Activated T-cell treated with anti-CD3 and anti-CD28 coated beads, Interleukin-2, amount 50 U/mL, for 72 hours (primary cell): ENCODE data around the gene PTPRR. TPM values are rescaled to one million over a fixed set of nuclear protein-coding genes. Genes with fewer than 3 reads are reported as not detected.

ENCODE experiments used
- ATAC-seq, 2 donors: fragments of 150-1000 bp; cut with Tn5 transposase; replicated peaks in 1 of 2; 2 replicates each; pipeline ENCODE4 v1.10.0; 2021; ENCODE audit warnings: moderate library complexity in 2 of 2, mild to moderate bottlenecking in 1 of 2
- DNase-seq, 2 donors: peaks; one replicate each; pipeline ENCODE4 v3.0.0; 2021 to 2022; ENCODE audit warnings: mixed read lengths in 1 of 2
- H3K27ac Mint-ChIP-seq: one replicate; pipeline ENCODE4 v1.8.0; 2022; ENCODE audit warnings: mild to moderate bottlenecking, moderate library complexity, mixed read lengths
- H3K27me3 Mint-ChIP-seq: one replicate; pipeline ENCODE4 v1.8.0; 2022; ENCODE audit warnings: low read depth, mixed read lengths
- H3K36me3 Mint-ChIP-seq, 2 donors: one replicate each; pipeline ENCODE4 v1.8.0; 2022; ENCODE audit warnings: mixed read lengths in 2 of 2, mild to moderate bottlenecking in 1 of 2; ENCODE audit not compliant: insufficient read depth in 2 of 2
- H3K4me1 Mint-ChIP-seq: one replicate; pipeline ENCODE4 v1.8.0; 2022; ENCODE audit warnings: low read depth, mixed read lengths
- H3K4me3 Mint-ChIP-seq, 2 donors: one replicate each; pipeline ENCODE4 v1.8.0; 2022; ENCODE audit warnings: mild to moderate bottlenecking in 2 of 2, mixed read lengths in 2 of 2, moderate library complexity in 2 of 2
- H3K9me3 Mint-ChIP-seq, 2 donors: one replicate each; pipeline ENCODE4 v1.8.0; 2022; ENCODE audit warnings: mixed read lengths in 2 of 2
- total RNA-seq, 2 donors: library from RNA; stranded (reverse); gene quantifications; one replicate each; pipeline ENCODE4 v1.2.3, GENCODE V29; 2022

The PTPRR gene
- total RNA-seq, 2 donors from 2014 or later = not detected

GRCh38 chr12:70645494-70646317, 274.8 kb downstream of the PTPRR start:
- DNase-seq = no peak
- H3K4me3 Mint-ChIP-seq = no peak overlapping the region
- peaks cover 22% of the 10 kb centered on the region for H3K27me3 Mint-ChIP-seq

GRCh38 chr12:70644861-70645260, 275.7 kb downstream of the PTPRR start:
- no peak overlapping the region for H3K27ac Mint-ChIP-seq

More at GRCh38 chr12:70645494-70646317, 274.8 kb downstream of the PTPRR start:
- Mint-ChIP-seq H3K9me3 (no peaks in the 10 kb centered on the region), H3K4me1 (no peaks in the 10 kb centered on the region), H3K36me3 (no peaks in the 10 kb centered on the region), H3K27ac (no peak overlapping the region)
- ATAC-seq = peak in 1 of 2 donors; percentile 61

GRCh38 chr12:70643939-70644338, 276.6 kb downstream of the PTPRR start:
- Mint-ChIP-seq H3K4me1 (no peaks in the 10 kb centered on the region), H3K4me3 (no peak overlapping the region)

More at GRCh38 chr12:70644861-70645260, 275.7 kb downstream of the PTPRR start:
- Mint-ChIP-seq H3K4me1 (no peaks in the 10 kb centered on the region), H3K27me3 (peaks cover 22% of the 10 kb centered on the region), H3K36me3 (no peaks in the 10 kb centered on the region), H3K9me3 (no peaks in the 10 kb centered on the region), H3K4me3 (no peak overlapping the region)
- DNase-seq (no peak), ATAC-seq (no peak)

GRCh38 chr12:70641691-70642090, 278.8 kb downstream of the PTPRR start:
- no peak overlapping the region for H3K27ac Mint-ChIP-seq
- H3K4me1 Mint-ChIP-seq = no peaks in the 10 kb centered on the region
- H3K9me3 Mint-ChIP-seq = no peaks in the 10 kb centered on the region
- no peak overlapping the region for H3K4me3 Mint-ChIP-seq
- ATAC-seq (no peak), DNase-seq (no peak)
- peaks cover 16% of the 10 kb centered on the region for H3K27me3 Mint-ChIP-seq
- H3K36me3 Mint-ChIP-seq = no peaks in the 10 kb centered on the region

More at GRCh38 chr12:70643939-70644338, 276.6 kb downstream of the PTPRR start:
- no peak overlapping the region for H3K27ac Mint-ChIP-seq
- DNase-seq = no peak
- no peaks in the 10 kb centered on the region for H3K36me3 Mint-ChIP-seq
- no peaks in the 10 kb centered on the region for H3K9me3 Mint-ChIP-seq
- no peak for ATAC-seq
- H3K27me3 Mint-ChIP-seq = peaks cover 22% of the 10 kb centered on the region

DNA sequence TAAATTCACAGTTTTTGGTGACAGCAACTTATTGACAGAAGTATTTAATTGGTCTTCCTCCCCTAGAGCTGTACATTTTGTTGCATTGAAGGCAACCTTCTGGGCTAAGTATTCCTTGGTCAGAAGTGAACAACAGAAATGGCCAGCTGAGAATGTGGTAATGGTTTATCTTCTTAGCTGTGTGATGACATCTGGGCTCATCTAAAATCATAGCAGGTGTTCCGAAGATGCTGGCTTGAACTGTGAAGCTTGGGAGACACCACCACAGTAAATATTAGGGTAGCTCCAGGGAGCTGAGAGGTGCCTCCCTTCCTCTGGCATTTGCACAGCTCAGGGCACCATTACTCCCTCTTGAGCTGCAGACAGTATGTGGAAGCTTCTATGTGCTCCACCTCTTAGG, 279.6 kb downstream of the PTPRR start:
- Mint-ChIP-seq H3K4me3 (no peak overlapping the region), H3K9me3 (no peaks in the 10 kb centered on the region), H3K27ac (no peak overlapping the region), H3K4me1 (no peaks in the 10 kb centered on the region), H3K27me3 (peaks cover 15% of the 10 kb centered on the region), H3K36me3 (no peaks in the 10 kb centered on the region)
- ATAC-seq (no peak), DNase-seq (no peak)

DNA sequence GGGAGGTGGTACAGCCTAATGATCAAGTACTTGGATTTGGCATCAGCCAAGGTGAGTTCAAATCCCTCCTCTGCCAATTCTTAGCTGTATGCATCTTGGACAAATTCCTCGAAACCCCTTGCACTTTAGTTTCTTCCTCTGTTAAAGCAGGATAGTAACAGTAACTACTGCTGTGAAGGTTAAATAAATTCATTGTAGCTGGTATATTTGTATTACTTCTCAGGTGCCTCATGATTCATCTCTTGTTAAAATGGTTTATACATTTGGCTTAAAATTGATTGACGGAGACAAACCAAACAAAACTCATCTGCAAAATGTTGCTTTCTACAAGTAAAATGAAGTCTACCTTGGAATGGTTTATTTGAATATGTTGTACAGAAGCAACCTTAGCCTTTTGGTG, 281.0 kb downstream of the PTPRR start:
- H3K27me3 Mint-ChIP-seq = peaks cover 15% of the 10 kb centered on the region
- no peak for ATAC-seq
- no peak overlapping the region for H3K27ac Mint-ChIP-seq

GRCh38 chr12:70638639-70639360, 281.7 kb downstream of the PTPRR start:
- no peak for ATAC-seq

More for the DNA sequence above, 281.0 kb downstream of the PTPRR start:
- Mint-ChIP-seq H3K4me3 (no peak overlapping the region), H3K9me3 (no peaks in the 10 kb centered on the region), H3K36me3 (no peaks in the 10 kb centered on the region), H3K4me1 (no peaks in the 10 kb centered on the region)
- no peak for DNase-seq

DNA sequence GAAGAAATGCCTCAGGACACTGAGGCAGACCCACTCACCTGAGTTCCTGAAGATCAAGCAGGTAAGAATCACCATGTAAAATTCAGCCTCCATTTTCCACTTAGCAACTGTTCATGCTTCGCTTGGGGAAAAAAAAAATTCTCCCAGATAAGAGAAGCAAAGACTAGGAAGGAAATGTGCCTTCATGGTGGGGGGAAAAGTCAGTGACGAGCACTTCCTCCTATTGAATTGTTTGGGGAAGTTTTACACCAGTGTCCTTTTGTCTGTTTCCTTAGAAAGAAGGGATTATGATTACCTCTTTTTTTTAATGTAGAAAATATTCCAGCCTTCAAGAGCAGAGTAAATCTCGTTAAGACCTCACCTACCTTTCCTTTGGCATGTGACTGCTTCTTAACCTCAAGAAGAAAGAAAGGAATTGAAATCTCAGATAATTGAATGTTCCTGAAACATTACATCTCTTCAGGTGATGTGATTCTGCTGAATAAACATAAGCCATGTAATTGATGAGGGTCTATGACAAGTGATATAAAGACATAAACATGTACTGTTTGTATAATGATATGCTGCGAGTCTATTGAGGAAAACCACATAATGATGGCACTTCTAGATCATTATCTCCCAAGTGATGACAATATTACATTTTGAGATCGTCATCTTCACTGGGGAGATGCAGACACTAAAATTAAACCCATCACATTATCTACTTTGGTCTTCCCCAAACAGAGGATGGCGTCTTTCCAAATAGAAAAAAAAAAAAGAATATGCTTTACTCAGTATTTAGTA, 283.0 kb downstream of the PTPRR start, which contains the start of gene PTPRB:
PTPRB (minus strand) TSS at position 127 of the 783 bp plus-strand sequence; CDS start at position 93, 34 bp downstream.
- Mint-ChIP-seq H3K9me3 (no peaks in the 10 kb centered on the region), H3K4me3 (no peak within 1 kb of the TSS), H3K27me3 (peaks cover 15% of the 10 kb centered on the region), H3K4me1 (no peaks in the 10 kb centered on the region), H3K36me3 (no peaks in the 10 kb centered on the region), H3K27ac (no peak within 1 kb of the TSS)
- ATAC-seq (no peak), DNase-seq (no peak)

More at GRCh38 chr12:70638639-70639360, 281.7 kb downstream of the PTPRR start:
- H3K9me3 Mint-ChIP-seq = no peaks in the 10 kb centered on the region
- no peak for DNase-seq
- peaks cover 15% of the 10 kb centered on the region for H3K27me3 Mint-ChIP-seq
- no peaks in the 10 kb centered on the region for H3K36me3 Mint-ChIP-seq
- no peaks in the 10 kb centered on the region for H3K4me1 Mint-ChIP-seq
- no peak overlapping the region for H3K27ac Mint-ChIP-seq
- H3K4me3 Mint-ChIP-seq = no peak overlapping the region

GRCh38 chr12:70635755-70636154, 284.8 kb downstream of the PTPRR start:
- ATAC-seq (no peak), DNase-seq (no peak)
- no peak overlapping the region for H3K27ac Mint-ChIP-seq
- H3K27me3 Mint-ChIP-seq = no peaks in the 10 kb centered on the region
- H3K36me3 Mint-ChIP-seq = no peaks in the 10 kb centered on the region
- no peaks in the 10 kb centered on the region for H3K9me3 Mint-ChIP-seq
- H3K4me3 Mint-ChIP-seq = no peak overlapping the region
- no peaks in the 10 kb centered on the region for H3K4me1 Mint-ChIP-seq

GRCh38 chr12:70628701-70629480, 291.6 kb downstream of the PTPRR start:
- H3K27ac Mint-ChIP-seq = no peak overlapping the region
- no peak overlapping the region for H3K4me3 Mint-ChIP-seq
- no peaks in the 10 kb centered on the region for H3K4me1 Mint-ChIP-seq
- no peaks in the 10 kb centered on the region for H3K27me3 Mint-ChIP-seq
- peaks cover 3 to 5% of the 10 kb centered on the region in 2 donors for H3K9me3 Mint-ChIP-seq
- DNase-seq (no peak), ATAC-seq (no peak)
- H3K36me3 Mint-ChIP-seq = no peaks in the 10 kb centered on the region

- H3K4me1 Mint-ChIP-seq = no peaks in the 10 kb centered on the region
- DNase-seq (no peak), ATAC-seq (no peak)
- H3K4me3 Mint-ChIP-seq = no peak overlapping the region
- no peaks in the 10 kb centered on the region for H3K27me3 Mint-ChIP-seq
- H3K36me3 Mint-ChIP-seq = no peaks in the 10 kb centered on the region
- peaks cover 3 to 5% of the 10 kb centered on the region in 2 donors for H3K9me3 Mint-ChIP-seq
- no peak overlapping the region for H3K27ac Mint-ChIP-seq
Observed at GRCh38 chr12:70627677-70628076, 292.9 kb downstream of the PTPRR start.

DNA sequence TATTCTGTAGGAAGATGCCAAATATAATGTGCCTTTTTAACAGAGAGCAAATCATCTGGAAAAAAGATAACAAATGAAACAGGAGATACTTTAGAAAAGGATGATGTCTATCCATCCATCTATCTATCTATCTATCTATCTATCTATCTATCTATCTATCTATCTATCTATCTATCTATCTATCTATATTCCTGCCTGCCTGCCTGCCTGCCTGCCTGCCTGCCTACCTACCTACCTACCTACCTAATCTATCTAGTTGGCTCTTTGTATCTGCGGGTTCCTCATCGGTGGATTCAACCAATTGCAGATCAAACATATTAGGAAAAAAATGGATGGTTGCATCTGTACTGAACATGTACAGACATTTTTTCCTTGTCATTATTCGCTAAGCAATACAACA, 294.4 kb downstream of the PTPRR start:
- DNase-seq (no peak), ATAC-seq (no peak)
- H3K9me3 Mint-ChIP-seq = peaks cover 3 to 5% of the 10 kb centered on the region in 2 donors

More for the DNA sequence above, 294.4 kb downstream of the PTPRR start:
- H3K27ac Mint-ChIP-seq = no peak overlapping the region
- no peaks in the 10 kb centered on the region for H3K36me3 Mint-ChIP-seq
- H3K4me1 Mint-ChIP-seq = no peaks in the 10 kb centered on the region
- H3K27me3 Mint-ChIP-seq = no peaks in the 10 kb centered on the region
- no peak overlapping the region for H3K4me3 Mint-ChIP-seq
